HEK293 (cell line): ENCODE results near the gene AQP5.

Experiments used
- CTCF ChIA-PET: fragments of 350-600 bp; formaldehyde crosslinking; extraction: SDS; loops from one replicate; lab custom pipeline; 2021; ENCODE audit warnings: antibody characterized with exemption; lab: Yijun Ruan, JAX
- POLR2A ChIA-PET: fragments of 300-600 bp; formaldehyde crosslinking; extraction: SDS; loops from one replicate; lab custom pipeline; 2020; ENCODE audit warnings: antibody characterized with exemption, inconsistent platforms; lab: Yijun Ruan, JAX
- H3K27ac ChIP-seq: fragments of 200-500 bp; sonication (Bioruptor generic); 2 replicates; pipeline ENCODE4 v1.5.1; 2014; ENCODE audit warnings: low read depth, low read length, control low read depth, inconsistent platforms; ENCODE audit errors: extremely low read depth
- H3K36me3 ChIP-seq, 2 experiments: fragments of 200-500 bp in 1 of 2; sonication (Bioruptor generic) in 1 of 2; 1 replicate in 1 of 2; 2 replicates in 1 of 2; pipeline ENCODE4 v1.5.1; 2014 to 2017; ENCODE audit warnings: inconsistent platforms in 2 of 2, low read length in 2 of 2; ENCODE audit not compliant: control insufficient read depth in 2 of 2, insufficient read depth in 1 of 2
- H3K4me1 ChIP-seq: fragments of 200-500 bp; sonication (Bioruptor generic); 2 replicates; pipeline ENCODE4 v1.5.1; 2014; ENCODE audit warnings: mild to moderate bottlenecking, low read length, inconsistent platforms; ENCODE audit not compliant: control insufficient read depth, insufficient read depth
- H3K4me3 ChIP-seq: 2 replicates; pipeline ENCODE4 v1.5.1; 2011; ENCODE audit warnings: low read depth, mild to moderate bottlenecking, control low read depth, low read length, moderate library complexity
- H3K9me3 ChIP-seq: fragments of 200-500 bp; sonication (Bioruptor generic); 2 replicates; pipeline ENCODE4 v1.5.1; 2014; ENCODE audit warnings: low read depth, low read length, inconsistent platforms; ENCODE audit not compliant: control insufficient read depth, insufficient read depth
- GFI1B ChIP-seq: fragments of 450-650 bp; formaldehyde crosslinking; IDR thresholded peaks from 2 replicates; pipeline ENCODE4 v1.5.1; 2016; ENCODE audit warnings: missing biosample characterization, missing genetic modification characterization
- KLF1 ChIP-seq: fragments of 450-650 bp; formaldehyde crosslinking; IDR thresholded peaks from 2 replicates; pipeline ENCODE4 v1.5.1; 2016; ENCODE audit warnings: missing biosample characterization, missing genetic modification characterization
- SP7 ChIP-seq: fragments of 450-650 bp; formaldehyde crosslinking; IDR thresholded peaks from 2 replicates; pipeline ENCODE4 v1.5.1; 2016; ENCODE audit warnings: missing biosample characterization, missing genetic modification characterization
- YY1 ChIP-seq: fragments of 450-650 bp; formaldehyde crosslinking; IDR thresholded peaks from 2 replicates; pipeline ENCODE4 v1.5.1; 2018; ENCODE audit warnings: missing biosample characterization, missing genetic modification characterization
- ZFHX2 ChIP-seq: fragments of 450-650 bp; formaldehyde crosslinking; conservative IDR thresholded peaks from 2 replicates; pipeline ENCODE4 v1.5.1; 2016; ENCODE audit warnings: missing biosample characterization, missing genetic modification characterization
- ZFP37 ChIP-seq: fragments of 450-650 bp; formaldehyde crosslinking; IDR thresholded peaks from 2 replicates; pipeline ENCODE4 v1.5.1; 2016; ENCODE audit warnings: missing biosample characterization, missing genetic modification characterization
- ZNF16 ChIP-seq: fragments of 450-650 bp; formaldehyde crosslinking; IDR thresholded peaks from 2 replicates; pipeline ENCODE4 v1.5.1; 2016; ENCODE audit warnings: low read depth, missing biosample characterization, missing genetic modification characterization
- ZNF274 ChIP-seq, 2 experiments: fragments of 200-500 bp in 1 of 2; fragments of 450-650 bp in 1 of 2; sonication (Bioruptor generic) in 1 of 2; formaldehyde crosslinking in 1 of 2; IDR thresholded peaks; 2 replicates each; pipeline versions ENCODE4 v1.5.1 to v1.6.1; 2014 to 2016; ENCODE audit warnings: borderline replicate concordance in 1 of 2, inconsistent platforms in 1 of 2, low read length in 1 of 2, missing biosample characterization in 1 of 2, missing genetic modification characterization in 1 of 2
- ZNF280C ChIP-seq: fragments of 450-650 bp; formaldehyde crosslinking; IDR thresholded peaks from 2 replicates; pipeline ENCODE4 v1.5.1; 2016; ENCODE audit warnings: missing biosample characterization, missing genetic modification characterization
- ZNF488 ChIP-seq: fragments of 450-650 bp; formaldehyde crosslinking; IDR thresholded peaks from 2 replicates; pipeline ENCODE4 v1.5.1; 2016; ENCODE audit warnings: missing biosample characterization, missing genetic modification characterization
- ZNF501 ChIP-seq: fragments of 450-650 bp; formaldehyde crosslinking; IDR thresholded peaks from 2 replicates; pipeline ENCODE4 v1.5.1; 2016; ENCODE audit warnings: missing biosample characterization, missing genetic modification characterization
- ZNF514 ChIP-seq: fragments of 450-650 bp; formaldehyde crosslinking; IDR thresholded peaks from 2 replicates; pipeline ENCODE4 v1.5.1; 2016; ENCODE audit warnings: missing biosample characterization, missing genetic modification characterization
- ZNF529 ChIP-seq: fragments of 450-650 bp; formaldehyde crosslinking; IDR thresholded peaks from 2 replicates; pipeline ENCODE4 v1.5.1; 2017; ENCODE audit warnings: missing genetic modification characterization, missing biosample characterization; ENCODE audit not compliant: insufficient replicate concordance
- ZNF530 ChIP-seq: fragments of 450-650 bp; formaldehyde crosslinking; IDR thresholded peaks from 2 replicates; pipeline ENCODE4 v1.5.1; 2016; ENCODE audit warnings: low read depth, missing biosample characterization, missing genetic modification characterization
- ZNF610 ChIP-seq: fragments of 450-650 bp; formaldehyde crosslinking; IDR thresholded peaks from 2 replicates; pipeline ENCODE4 v1.5.1; 2016; ENCODE audit warnings: missing biosample characterization, missing genetic modification characterization, borderline replicate concordance
- ZNF670 ChIP-seq: fragments of 450-650 bp; formaldehyde crosslinking; IDR thresholded peaks from 2 replicates; pipeline ENCODE4 v1.5.1; 2016; ENCODE audit warnings: missing biosample characterization, missing genetic modification characterization, low read depth
- ZNF747 ChIP-seq: fragments of 450-650 bp; formaldehyde crosslinking; IDR thresholded peaks from 2 replicates; pipeline ENCODE4 v1.5.1; 2016; ENCODE audit warnings: missing biosample characterization, missing genetic modification characterization
- ZNF785 ChIP-seq: fragments of 450-650 bp; formaldehyde crosslinking; IDR thresholded peaks from 2 replicates; pipeline ENCODE4 v1.5.1; 2016; ENCODE audit warnings: missing biosample characterization, missing genetic modification characterization
- TF ChIP-seq, protein P1 (sequence below): fragments of 450-650 bp; formaldehyde crosslinking; IDR thresholded peaks from 2 replicates; pipeline ENCODE4 v1.5.1; 2016; ENCODE audit warnings: missing biosample characterization, missing genetic modification characterization

Gene AQP5

DNA sequence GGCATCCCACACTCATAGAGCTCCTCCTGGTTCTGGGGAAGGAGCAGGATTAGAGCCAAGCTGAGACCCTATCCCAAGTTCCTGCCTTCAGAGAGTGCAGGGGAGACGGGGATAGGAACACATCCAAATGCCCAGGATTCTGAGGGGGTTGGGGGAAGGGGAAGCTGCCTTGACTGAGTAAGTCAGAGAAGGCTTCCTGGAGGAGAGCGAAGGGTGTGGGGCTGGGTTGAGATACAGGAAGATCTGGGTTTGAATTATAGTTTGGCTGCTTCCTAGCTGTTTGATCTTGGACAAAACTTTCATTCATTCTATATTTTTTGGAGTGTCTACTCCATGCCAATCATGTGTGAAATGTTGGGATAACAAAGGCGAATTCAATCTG, 19.2 kb upstream of the AQP5 start:
- ChIA-PET CTCF (interaction anchor here (0.7 to 2.3 kb wide), 6 partner anchors 25 to 182 kb away, joined by 3 to 7 read pairs (median 5); no protein-coding TSS in a partner anchor), POLR2A (no interaction called here)
- H3K4me1 ChIP-seq = no peaks in the 10 kb centered on the region
- TF ChIP-seq ZNF785 (tag by site-specific recombination) (no peak), ZNF274 (IDR thresholded peaks at IDR 0.05; ENCODE audit: low read length) (no peak), ZNF274 (tag by site-specific recombination; IDR thresholded peaks at IDR 0.05; ENCODE audit: borderline replicate concordance) (no peak), ZNF610 (tag by site-specific recombination) (no peak), ZNF514 (tag by site-specific recombination) (no peak), ZNF501 (tag by site-specific recombination) (no peak)
- no peak overlapping the region for H3K27ac ChIP-seq
- H3K36me3 ChIP-seq = no peaks in the 10 kb centered on the region
- no peaks in the 10 kb centered on the region for H3K9me3 ChIP-seq
- H3K4me3 ChIP-seq = no peak overlapping the region

DNA sequence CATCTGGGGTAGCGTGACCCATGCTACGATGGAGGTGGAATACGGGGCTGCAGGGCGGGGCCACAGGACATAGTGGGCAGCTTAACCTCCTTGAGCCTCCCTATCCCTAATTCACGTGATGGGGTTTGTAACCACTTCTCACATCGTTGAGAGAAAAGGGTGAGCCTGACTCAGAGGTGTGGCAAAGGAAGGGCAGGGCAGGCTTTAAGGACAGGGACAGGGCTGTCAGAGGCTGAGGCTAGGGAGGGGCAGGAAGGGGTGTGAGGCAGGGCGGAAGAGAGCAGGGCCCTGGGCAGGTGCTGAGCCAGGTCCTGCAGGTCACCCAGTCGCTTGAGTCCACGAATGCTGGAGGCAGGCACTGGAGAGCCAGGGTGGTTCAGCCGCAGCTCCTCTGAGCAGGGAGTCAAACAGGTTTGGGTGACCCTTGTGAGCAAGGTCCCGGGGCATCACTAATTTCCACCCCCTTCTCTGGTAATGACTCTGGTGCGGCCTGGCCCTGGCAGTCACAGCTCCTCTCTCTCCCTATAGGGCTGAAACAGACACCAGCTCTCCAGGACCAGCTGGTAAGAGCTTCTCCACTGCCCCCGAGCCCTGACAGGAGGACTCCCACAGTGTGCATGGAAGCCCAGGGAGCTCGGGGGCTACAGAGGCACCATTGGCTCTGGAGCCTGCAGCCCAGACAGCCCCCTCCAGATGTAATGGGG, 18.6 kb upstream of the AQP5 start:
- Histone ChIP-seq H3K4me1 (no peaks in the 10 kb centered on the region), H3K36me3 (no peaks in the 10 kb centered on the region), H3K27ac (no peak overlapping the region), H3K9me3 (no peaks in the 10 kb centered on the region), H3K4me3 (no peak overlapping the region)
- TF ChIP-seq KLF1 (tag by site-specific recombination) (peak; percentile 87), ZNF280C (tag by site-specific recombination) (no peak), GFI1B (tag by site-specific recombination) (no peak), YY1 (tag by site-specific recombination) (no peak), ZNF670 (tag by site-specific recombination) (no peak), ZNF530 (tag by site-specific recombination) (no peak)
- TF ChIP-seq, protein P1, sequence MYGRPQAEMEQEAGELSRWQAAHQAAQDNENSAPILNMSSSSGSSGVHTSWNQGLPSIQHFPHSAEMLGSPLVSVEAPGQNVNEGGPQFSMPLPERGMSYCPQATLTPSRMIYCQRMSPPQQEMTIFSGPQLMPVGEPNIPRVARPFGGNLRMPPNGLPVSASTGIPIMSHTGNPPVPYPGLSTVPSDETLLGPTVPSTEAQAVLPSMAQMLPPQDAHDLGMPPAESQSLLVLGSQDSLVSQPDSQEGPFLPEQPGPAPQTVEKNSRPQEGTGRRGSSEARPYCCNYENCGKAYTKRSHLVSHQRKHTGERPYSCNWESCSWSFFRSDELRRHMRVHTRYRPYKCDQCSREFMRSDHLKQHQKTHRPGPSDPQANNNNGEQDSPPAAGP (tag by site-specific recombination) = peak; percentile 59; the same call in 1 of the 2 replicates
- ChIA-PET POLR2A (no interaction called here), CTCF (interaction anchor here (0.6 to 2.3 kb wide), 10 partner anchors 13 to 215 kb away, joined by 3 to 8 read pairs (median 4); no protein-coding TSS in a partner anchor)

GRCh38 chr12:49943625-49943960, 18.1 kb upstream of the AQP5 start:
- H3K27ac ChIP-seq = no peak overlapping the region
- H3K4me1 ChIP-seq = no peaks in the 10 kb centered on the region
- ChIA-PET POLR2A (no interaction called here), CTCF (interaction anchor here (0.6 to 2.3 kb wide), 6 partner anchors 14 to 215 kb away, joined by 3 to 8 read pairs (median 4); no protein-coding TSS in a partner anchor)
- no peak overlapping the region for H3K4me3 ChIP-seq
- TF ChIP-seq ZNF529 (tag by site-specific recombination) (no peak), ZFHX2 (no peak), ZNF16 (peak; percentile 83; the same call in 1 of the 2 replicates), ZNF488 (no peak), SP7 (tag by site-specific recombination) (no peak), ZNF747 (no peak), ZFP37 (tag by site-specific recombination) (no peak)
- TF ChIP-seq, all 188 proteins: peak for 1
- Histone ChIP-seq H3K36me3 (no peaks in the 10 kb centered on the region), H3K9me3 (no peaks in the 10 kb centered on the region)
